ENCODE data around the gene SLC26A9.

Gene SLC26A9

GRCh38 chr1:205972491-205973168 lies 29.4 kb upstream of the SLC26A9 start:
- no peak for DNase-seq

DNA sequence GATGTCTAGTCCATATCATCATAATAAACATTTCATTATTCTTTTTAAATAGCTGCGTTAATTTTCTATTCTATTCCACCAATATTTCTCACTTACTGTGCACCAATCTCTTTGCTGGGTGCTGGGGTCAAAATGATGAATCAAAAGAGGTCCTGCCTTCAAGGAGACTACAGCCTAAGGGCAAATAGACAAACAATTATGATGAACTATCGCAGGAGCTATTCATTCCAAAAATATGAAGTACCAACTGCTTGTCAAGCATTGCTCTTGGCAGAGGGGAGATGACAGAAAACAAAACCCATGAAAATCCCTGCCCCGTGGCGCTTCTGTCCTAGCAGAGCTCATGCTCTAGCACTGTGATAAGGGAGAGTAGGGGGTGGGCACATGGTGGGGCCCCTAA lies 28.8 kb upstream of the SLC26A9 start:
- DNase-seq = no peak

DNA sequence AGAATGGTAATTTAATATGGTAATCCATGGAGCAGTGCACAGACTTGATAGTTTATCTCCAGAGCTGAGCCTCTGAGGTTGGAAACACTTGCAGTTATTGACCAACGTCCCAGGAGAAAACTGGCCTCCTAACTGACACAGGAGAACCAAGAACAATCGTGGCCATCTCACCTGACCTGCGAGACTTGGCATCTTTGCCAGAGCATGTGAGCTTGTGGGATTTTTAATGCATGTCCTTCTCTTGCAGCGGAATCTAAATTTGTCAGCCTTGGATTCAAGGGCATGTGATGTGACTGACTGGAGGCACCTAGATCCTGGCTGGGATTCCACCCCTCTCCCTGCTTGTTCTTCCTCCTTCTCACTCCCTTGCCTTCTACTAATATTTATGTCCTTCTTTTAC lies 27.8 kb upstream of the SLC26A9 start:
- no peak for DNase-seq

DNA sequence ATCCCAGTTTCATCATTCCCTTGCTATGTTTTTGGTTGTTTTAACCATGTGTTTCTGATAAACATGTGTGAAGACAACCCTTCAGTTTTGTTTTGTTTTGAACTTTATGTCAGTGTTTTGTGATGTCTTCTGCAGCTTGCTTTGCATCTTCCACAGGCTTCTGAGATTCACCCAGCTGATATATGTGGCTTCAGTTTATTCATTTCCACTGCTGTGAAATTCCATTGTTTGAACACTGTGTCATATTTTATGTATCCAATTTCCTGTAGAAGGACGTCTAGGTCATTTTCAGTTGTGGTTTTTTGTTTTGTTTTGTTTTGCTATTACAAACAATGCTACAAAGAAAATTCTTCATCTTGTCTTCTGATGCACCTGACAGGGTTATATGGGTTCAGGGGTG lies 27.2 kb upstream of the SLC26A9 start:
- DNase-seq = no peak

DNA sequence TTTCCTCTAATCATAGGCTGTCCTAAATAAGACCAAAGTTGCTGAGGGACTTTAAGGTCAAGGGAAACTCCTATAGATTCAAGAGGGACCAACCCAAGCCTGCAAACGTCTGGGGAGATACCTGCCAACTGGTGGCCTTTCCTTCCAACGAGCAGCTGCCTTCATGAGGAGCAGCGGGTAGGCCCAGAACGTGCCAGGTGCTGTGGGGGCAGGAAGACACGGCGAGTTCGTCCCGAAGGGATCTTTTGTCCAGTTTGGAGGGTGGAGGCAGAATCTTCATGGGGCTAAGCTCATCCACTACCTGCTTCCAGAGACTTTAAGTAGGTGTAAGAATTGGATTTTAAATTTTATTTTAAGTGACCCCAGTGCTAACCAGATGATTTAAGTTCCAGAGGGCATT lies 26.0 kb upstream of the SLC26A9 start:
- no peak for DNase-seq

DNA sequence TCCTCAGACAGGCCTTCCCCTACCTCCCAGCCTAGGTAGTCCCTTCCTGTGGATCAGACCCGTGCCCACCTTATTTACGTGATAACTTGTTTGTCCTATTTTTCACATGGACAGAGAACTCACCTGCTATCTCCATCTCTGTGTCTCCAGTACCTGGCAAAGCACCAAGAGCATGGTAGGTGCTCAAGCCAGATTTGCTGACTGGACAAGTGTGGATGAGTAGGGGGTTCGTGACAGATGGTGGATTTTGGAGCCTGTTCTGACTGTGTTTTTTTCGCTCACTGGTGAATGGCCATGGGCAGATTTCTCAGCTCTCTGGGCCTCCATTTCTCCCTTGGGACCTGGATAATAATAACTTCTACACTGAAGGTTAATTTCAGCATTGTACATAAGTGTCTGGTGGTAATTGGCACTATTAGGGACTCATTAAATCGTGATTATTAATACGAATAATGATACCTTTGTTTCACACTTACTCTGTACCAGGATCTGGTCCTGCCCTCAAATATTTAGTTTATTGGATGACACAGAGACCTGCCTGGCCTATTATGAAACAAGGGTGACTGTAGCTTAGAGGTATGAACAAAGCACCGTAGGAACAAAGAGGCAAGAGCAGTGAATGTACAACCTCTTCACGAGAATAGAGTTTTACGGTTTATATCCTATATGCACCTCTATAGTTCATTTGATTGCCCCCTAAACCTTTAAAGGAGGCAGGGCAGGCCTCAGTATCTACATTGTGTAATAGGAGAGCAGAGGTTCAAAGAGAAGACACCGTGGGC lies 24.5 kb upstream of the SLC26A9 start:
- no peak for DNase-seq

GRCh38 chr1:205965036-205965884 lies 22.0 kb upstream of the SLC26A9 start:
- DNase-seq = no peak

- DNase-seq = no peak
Measured at GRCh38 chr1:205963352-205964155, 20.3 kb upstream of the SLC26A9 start.

DNA sequence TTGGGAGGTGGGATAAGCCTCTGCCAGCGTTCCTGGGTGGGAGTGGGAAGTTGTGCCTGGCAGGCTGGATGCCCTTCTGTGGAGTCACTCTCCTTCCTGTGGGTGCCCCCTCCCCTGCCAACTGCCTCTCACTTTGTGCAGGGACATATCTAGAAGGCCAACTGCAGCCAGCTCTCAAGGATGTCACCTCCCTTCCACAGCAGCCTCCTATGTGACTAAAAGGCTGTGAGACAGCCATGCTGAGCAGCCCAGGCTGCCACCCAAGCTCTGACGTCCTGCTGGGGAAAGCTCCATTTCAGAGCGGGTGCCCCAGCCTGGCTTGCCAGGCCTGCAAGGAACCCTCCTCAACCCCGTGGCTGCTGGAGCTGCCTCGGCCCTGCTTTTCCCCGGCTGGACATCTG lies 19.6 kb upstream of the SLC26A9 start:
- DNase-seq = no peak

DNA sequence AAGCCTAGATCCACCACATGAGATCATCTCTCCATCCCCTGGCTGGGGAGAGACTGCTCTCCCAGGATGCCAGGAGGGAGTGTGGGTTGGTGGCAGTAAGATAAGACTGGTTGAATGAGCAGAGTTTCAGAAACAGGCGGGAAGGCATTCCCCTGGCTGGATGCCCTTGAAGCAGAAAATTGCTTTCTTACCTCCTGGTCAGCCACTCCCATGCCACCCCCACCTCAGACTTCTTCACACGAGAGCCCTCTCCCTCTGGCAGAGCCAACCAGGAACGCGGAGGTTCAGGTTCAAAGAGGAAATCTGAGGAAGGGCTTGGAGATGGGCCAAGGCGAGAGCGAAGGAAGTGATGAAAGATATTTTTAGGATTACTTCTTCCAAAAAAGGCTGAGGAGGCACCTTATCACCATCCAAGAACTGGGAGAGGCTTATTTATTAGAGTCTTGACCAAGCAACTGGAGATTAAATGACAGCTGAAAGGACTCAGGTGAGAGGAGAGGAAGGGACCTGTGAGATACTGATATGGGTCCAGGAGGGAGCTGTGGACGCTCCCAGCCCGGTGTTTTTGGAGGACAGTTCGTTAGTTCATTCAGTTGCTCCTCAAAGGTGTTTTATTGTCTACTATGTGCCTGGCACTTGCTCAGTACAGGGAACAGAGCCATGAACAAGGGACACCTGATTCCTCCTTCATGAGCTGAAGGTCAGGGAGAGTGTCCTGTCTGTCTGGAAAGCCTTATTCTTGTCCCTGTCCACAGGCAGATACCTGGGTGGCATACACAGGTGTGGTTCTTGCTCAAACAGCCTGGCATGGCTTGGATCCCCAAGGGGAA lies 18.9 kb upstream of the SLC26A9 start:
- no peak for DNase-seq

- DNase-seq = no peak
Measured at GRCh38 chr1:205961405-205961804, 18.1 kb upstream of the SLC26A9 start.

DNA sequence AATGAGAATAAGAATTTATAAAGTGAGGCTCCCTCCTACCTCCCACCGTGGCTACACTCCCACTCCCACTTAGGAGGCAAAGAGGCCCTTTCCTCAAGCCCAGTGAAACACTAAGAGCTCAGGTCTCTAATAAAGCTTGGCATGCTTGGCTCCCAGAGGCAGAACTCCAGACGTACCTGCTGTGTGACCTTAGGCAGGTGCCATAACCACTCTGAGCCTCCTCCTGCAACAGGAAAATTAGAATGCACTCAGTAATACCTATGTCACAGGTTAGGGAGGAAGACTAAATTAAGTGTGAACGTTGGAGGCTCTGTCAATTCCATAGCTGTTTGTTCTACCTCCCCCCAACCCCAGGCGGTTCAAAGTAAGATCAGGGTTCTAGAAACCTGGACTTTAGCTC lies 16.5 kb upstream of the SLC26A9 start:
- no peak for DNase-seq

DNA sequence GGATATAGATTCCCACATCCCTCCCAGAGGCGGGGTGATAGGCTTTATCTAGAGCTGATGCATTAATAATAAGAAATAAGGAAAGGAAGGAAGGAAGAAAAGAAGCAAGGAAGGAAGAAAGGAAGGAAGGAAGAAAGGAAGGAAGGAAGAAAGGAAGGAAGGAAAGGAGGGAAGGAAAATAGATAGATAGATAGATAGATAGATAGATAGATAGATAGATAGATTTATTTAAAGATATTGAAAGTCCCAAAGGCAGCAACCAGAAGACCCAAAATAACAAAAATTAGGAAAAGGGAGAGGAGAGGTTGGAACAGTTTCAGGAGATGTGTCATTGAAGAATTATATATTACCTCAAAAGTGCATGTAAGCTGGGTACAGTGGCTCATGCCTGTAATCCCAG lies 12.2 kb upstream of the SLC26A9 start:
- no peak for DNase-seq

DNA sequence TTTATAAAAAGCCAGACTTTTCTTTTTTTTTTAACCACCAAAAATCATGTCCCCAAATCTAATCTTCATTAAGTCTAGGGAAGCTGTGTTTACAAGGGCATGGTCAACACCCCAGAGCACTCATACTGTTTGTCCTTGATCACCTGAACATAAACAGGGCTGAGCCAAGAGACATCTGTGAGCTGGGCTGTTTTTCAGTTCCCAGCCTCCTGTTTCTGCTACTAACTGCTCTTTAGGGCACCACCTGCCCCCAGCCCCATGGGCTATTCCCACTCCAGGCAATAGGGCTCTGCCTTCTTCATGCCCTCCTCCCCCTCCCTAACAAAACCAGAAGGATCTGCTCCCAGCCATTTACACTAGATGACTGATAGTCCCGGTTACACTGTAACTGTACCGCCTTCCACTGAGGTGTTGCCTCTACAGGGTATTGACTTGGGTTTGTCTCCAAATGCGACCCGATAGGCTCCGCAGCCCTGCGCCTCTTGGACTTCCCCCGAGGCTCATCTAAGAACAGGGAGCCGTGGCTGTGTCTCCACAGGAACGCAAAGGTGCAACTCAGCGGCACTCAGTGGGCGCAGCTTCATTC lies 11.7 kb upstream of the SLC26A9 start:
- DNase-seq = no peak

DNA sequence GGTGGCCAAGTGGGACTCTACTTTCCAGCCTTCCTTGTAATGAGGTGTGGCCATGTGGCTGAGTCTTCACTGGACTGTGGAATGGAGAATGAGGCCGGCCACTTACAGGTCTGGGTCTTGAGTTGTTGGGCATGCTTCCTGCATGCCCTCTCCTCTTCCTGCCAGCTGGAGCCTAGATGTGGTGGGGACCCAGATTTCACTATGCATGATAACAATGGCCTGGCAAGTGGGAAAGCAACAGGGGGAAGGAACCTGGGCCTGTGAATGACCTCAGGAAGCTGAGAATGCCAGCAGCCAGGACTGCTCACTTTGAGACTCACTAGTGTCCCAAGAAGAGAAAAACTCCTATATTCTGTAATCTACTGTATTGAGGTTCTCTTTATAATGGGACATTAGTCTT lies 8.5 kb upstream of the SLC26A9 start:
- no peak for DNase-seq

GRCh38 chr1:205950826-205951549 lies 7.7 kb upstream of the SLC26A9 start:
- no peak for DNase-seq

GRCh38 chr1:205950280-205950679 lies 7.0 kb upstream of the SLC26A9 start:
- no peak for DNase-seq

GRCh38 chr1:205949753-205950152 lies 6.5 kb upstream of the SLC26A9 start:
- no peak for DNase-seq

DNA sequence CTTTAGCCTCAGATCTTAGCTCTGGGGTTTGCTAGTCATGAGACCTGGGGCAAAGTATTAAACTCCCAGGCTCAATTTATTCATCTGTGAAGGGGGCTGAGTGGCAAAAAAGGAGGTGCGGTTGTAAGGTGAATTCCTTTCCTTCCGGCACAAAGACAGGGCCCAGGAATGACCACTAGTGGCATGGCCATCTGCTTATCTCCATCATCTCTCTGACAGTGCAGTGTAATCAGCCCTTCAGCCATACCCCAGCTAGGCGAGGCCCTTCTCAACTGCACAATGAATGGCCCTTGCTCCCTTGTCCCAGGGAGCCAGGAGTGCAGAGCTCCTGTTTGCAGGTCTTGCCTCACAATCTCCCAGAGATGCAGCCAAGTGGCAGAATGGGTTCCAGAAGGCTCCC lies 5.6 kb upstream of the SLC26A9 start:
- no peak for DNase-seq

- DNase-seq = no peak
Measured at GRCh38 chr1:205948039-205948438, 4.8 kb upstream of the SLC26A9 start.

GRCh38 chr1:205947024-205947423 lies 3.8 kb upstream of the SLC26A9 start:
- DNase-seq = no peak
